ENCODE measurements around the gene SET.

Gene SET

GRCh38 chr9:128731093-128731492 lies 42.1 kb downstream of the SET start:
- no peak for DNase-seq (ENCODE audit: low read depth)

DNA sequence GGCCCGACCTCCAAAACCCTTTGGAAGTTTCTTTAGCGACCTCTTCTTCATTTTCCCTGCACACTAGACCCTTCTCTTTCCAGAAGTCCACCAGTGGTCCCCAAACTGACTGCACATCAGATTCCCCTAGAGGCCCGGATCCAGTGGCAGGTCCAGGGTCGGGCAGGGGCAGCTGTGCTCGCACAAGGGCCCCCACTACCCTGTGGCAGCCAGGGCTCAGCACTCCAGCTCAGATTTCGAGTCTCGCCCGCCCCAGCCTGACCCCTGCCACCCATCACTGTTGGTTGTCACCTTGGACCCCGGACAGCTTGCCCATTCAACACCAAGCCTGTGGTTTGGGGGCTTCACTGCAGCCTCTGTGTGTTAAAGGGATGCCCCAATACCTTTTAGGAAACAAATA lies 42.7 kb downstream of the SET start:
- no peak for DNase-seq (ENCODE audit: low read depth)

DNA sequence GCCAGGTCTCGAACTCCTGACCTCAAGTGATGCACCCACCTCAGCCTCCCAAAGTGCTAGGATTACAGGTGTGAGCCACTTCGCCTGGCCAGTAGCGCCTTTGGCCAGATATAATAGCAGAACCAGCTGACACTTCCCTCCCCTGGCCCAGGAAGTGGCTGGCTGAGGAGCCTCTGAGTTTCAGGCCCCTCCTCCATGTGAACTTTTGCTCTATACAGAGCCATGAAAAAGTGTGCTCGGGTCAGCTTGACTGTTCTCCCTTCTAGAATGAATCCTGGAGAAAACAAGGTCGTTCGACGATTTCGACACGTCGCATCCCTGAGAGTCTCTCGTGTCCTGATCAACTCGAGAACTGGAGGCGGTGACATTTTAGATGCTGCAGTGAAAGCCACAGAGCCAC lies 43.6 kb downstream of the SET start:
- DNase-seq (ENCODE audit: low read depth): no peak

- DNase-seq (ENCODE audit: low read depth): no peak
Observed at GRCh38 chr9:128733256-128733655, 44.2 kb downstream of the SET start.

GRCh38 chr9:128735373-128735772 lies 46.4 kb downstream of the SET start:
- DNase-seq (ENCODE audit: low read depth): no peak

GRCh38 chr9:128742401-128742800 lies 53.4 kb downstream of the SET start:
- no peak for DNase-seq (ENCODE audit: low read depth)

GRCh38 chr9:128743421-128743820 lies 54.4 kb downstream of the SET start:
- DNase-seq (ENCODE audit: low read depth): no peak
